WTC11 (cell line): ENCODE measurements around the gene ZBTB11. TPM values are rescaled to one million over a fixed set of nuclear protein-coding genes. Genes with fewer than 3 reads are reported as not detected.

Source experiments
- ATAC-seq: fragments of 200-7000 bp; cut with Tn5 transposase; 2 replicates; pipeline ENCODE4 v1.10.0; 2021; ENCODE audit warnings: mild to moderate bottlenecking, moderate library complexity
- CTCF ChIA-PET: fragments of 300-600 bp; sonication (Branson Sonifier 250); formaldehyde crosslinking; loops from one replicate; lab custom pipeline; 2021; ENCODE audit warnings: antibody characterized with exemption; lab: Charles Lee
- POLR2A ChIA-PET: fragments of 350-600 bp; sonication (Branson Sonifier 250); formaldehyde crosslinking; loops from one replicate; lab custom pipeline; 2021; ENCODE audit warnings: antibody characterized with exemption; lab: Charles Lee
- DNase-seq: peaks from one replicate; pipeline ENCODE4 v3.0.0; 2021; ENCODE audit warnings: low spot score
- H3K27ac Mint-ChIP-seq: 2 replicates; pipeline ENCODE4 v1.8.0; 2021; ENCODE audit warnings: mixed read lengths
- H3K27me3 Mint-ChIP-seq: 2 replicates; pipeline ENCODE4 v1.8.0; 2021; ENCODE audit warnings: low read depth, mild to moderate bottlenecking, moderate library complexity, mixed read lengths
- H3K36me3 Mint-ChIP-seq: 2 replicates; pipeline ENCODE4 v1.8.0; 2021; ENCODE audit warnings: mixed read lengths
- H3K4me1 Mint-ChIP-seq: 2 replicates; pipeline ENCODE4 v1.8.0; 2022; ENCODE audit warnings: mixed read lengths
- H3K4me3 Mint-ChIP-seq: 2 replicates; pipeline ENCODE4 v1.8.0; 2021; ENCODE audit warnings: mild to moderate bottlenecking, moderate library complexity, mixed read lengths
- H3K9me3 Mint-ChIP-seq: 2 replicates; pipeline ENCODE4 v1.8.0; 2021; ENCODE audit warnings: mixed read lengths
- AFF4 ChIP-seq: sonication (generic); formaldehyde crosslinking; IDR thresholded peaks from 2 replicates; pipeline ENCODE4 v1.8.1; 2023; ENCODE audit warnings: mild to moderate bottlenecking, missing genetic modification reagents, borderline replicate concordance
- ATF2 ChIP-seq: sonication (generic); formaldehyde crosslinking; IDR thresholded peaks from 2 replicates; pipeline ENCODE4 v1.8.1; 2022; ENCODE audit warnings: low read depth, missing genetic modification reagents, borderline replicate concordance
- ATF3 ChIP-seq: sonication (generic); formaldehyde crosslinking; conservative IDR thresholded peaks from 2 replicates; pipeline ENCODE4 v1.8.1; 2022; ENCODE audit warnings: mild to moderate bottlenecking, missing genetic modification reagents
- CDX4 ChIP-seq: fragments of 250-450 bp; sonication (Bioruptor Pico); IDR thresholded peaks from 2 replicates; pipeline ENCODE4 v1.9.0; 2021; ENCODE audit warnings: moderate library complexity, mild to moderate bottlenecking, inconsistent platforms, borderline replicate concordance
- CREB1 ChIP-seq: sonication (generic); formaldehyde crosslinking; IDR thresholded peaks from 2 replicates; pipeline ENCODE4 v1.8.0; 2023; ENCODE audit warnings: mild to moderate bottlenecking, missing genetic modification reagents
- FOXP4 ChIP-seq: sonication (generic); formaldehyde crosslinking; IDR thresholded peaks from 2 replicates; pipeline ENCODE4 v1.8.0; 2022; ENCODE audit warnings: mild to moderate bottlenecking, missing genetic modification reagents
- MAX ChIP-seq: sonication (generic); formaldehyde crosslinking; IDR thresholded peaks from 2 replicates; pipeline ENCODE4 v1.8.0; 2022; ENCODE audit warnings: mild to moderate bottlenecking, missing genetic modification reagents
- MXD4 ChIP-seq: fragments of 250-450 bp; sonication (Bioruptor Pico); IDR thresholded peaks from 2 replicates; pipeline ENCODE4 v1.8.0; 2021; ENCODE audit warnings: mild to moderate bottlenecking, moderate library complexity, borderline replicate concordance
- NFE2L1 ChIP-seq: sonication (generic); formaldehyde crosslinking; IDR thresholded peaks from 2 replicates; pipeline ENCODE4 v1.8.1; 2023; ENCODE audit warnings: missing genetic modification reagents
- OVOL2 ChIP-seq: fragments of 250-450 bp; sonication (Bioruptor Pico); IDR thresholded peaks from 2 replicates; pipeline ENCODE4 v1.9.0; 2021; ENCODE audit warnings: mild to moderate bottlenecking, borderline replicate concordance
- PREB ChIP-seq: sonication (generic); formaldehyde crosslinking; IDR thresholded peaks from 2 replicates; pipeline ENCODE4 v1.8.1; 2022; ENCODE audit warnings: mild to moderate bottlenecking, missing genetic modification reagents, moderate library complexity, borderline replicate concordance
- SMAD3 ChIP-seq: sonication (generic); formaldehyde crosslinking; IDR thresholded peaks from 2 replicates; pipeline ENCODE4 v1.8.0; 2022; ENCODE audit warnings: missing genetic modification reagents, mild to moderate bottlenecking, borderline replicate concordance
- TEAD4 ChIP-seq: sonication (generic); formaldehyde crosslinking; IDR thresholded peaks from 2 replicates; pipeline ENCODE4 v1.8.0; 2022; ENCODE audit warnings: mild to moderate bottlenecking, missing genetic modification reagents
- ZNF121 ChIP-seq: sonication (generic); formaldehyde crosslinking; IDR thresholded peaks from 2 replicates; pipeline ENCODE4 v1.8.0; 2023; ENCODE audit warnings: missing genetic modification reagents
- ZNF219 ChIP-seq: sonication (generic); formaldehyde crosslinking; IDR thresholded peaks from 2 replicates; pipeline ENCODE4 v1.8.0; 2023; ENCODE audit warnings: missing genetic modification reagents, mild to moderate bottlenecking, borderline replicate concordance
- ZNF423 ChIP-seq: fragments of 250-450 bp; sonication (Bioruptor Pico); IDR thresholded peaks from 2 replicates; pipeline ENCODE4 v2.1.2; 2022; ENCODE audit warnings: mild to moderate bottlenecking, moderate library complexity
- ZNF532 ChIP-seq: fragments of 250-450 bp; sonication (Bioruptor Pico); IDR thresholded peaks from 2 replicates; pipeline ENCODE4 v1.9.0; 2021; ENCODE audit warnings: mild to moderate bottlenecking, borderline replicate concordance
- ZNF671 ChIP-seq: fragments of 250-450 bp; sonication (Bioruptor Pico); IDR thresholded peaks from 2 replicates; pipeline ENCODE4 v1.8.0; 2021; ENCODE audit warnings: mild to moderate bottlenecking
- total RNA-seq: library from RNA; stranded (reverse); gene quantifications from 3 replicates; pipeline ENCODE4 v1.2.3, GENCODE V29; 2021

The ZBTB11 gene
- total RNA-seq, 1 experiment from 2014 or later, result 13.5 TPM

- Mint-ChIP-seq H3K4me1 (no peaks in the 10 kb centered on the region), H3K4me3 (no peak overlapping the region), H3K27ac (no peak overlapping the region), H3K9me3 (no peaks in the 10 kb centered on the region), H3K27me3 (no peaks in the 10 kb centered on the region), H3K36me3 (peaks cover 60% of the 10 kb centered on the region)
- no peak for DNase-seq
- CTCF ChIA-PET, result no interaction called here
- POLR2A ChIA-PET, result interaction anchor here (0.5 kb wide), 1 partner anchor 180 kb away, joined by 3 read pairs; no protein-coding TSS in a partner anchor
- TF ChIP-seq CREB1 (CRISPR knock-in tag) (no peak), OVOL2 (CRISPR knock-in tag) (no peak), MXD4 (CRISPR knock-in tag) (no peak)
- no peak for ATAC-seq
Observed at GRCh38 chr3:101665851-101666250, 11.1 kb downstream of the ZBTB11 start.

- no peak for DNase-seq
- CTCF ChIA-PET, result no interaction called here
Observed at GRCh38 chr3:101665357-101665756, 11.6 kb downstream of the ZBTB11 start.

More at GRCh38 chr3:101665357-101665756, 11.6 kb downstream of the ZBTB11 start:
- ATAC-seq, result no peak
- Mint-ChIP-seq H3K4me1 (no peaks in the 10 kb centered on the region), H3K4me3 (no peak overlapping the region), H3K27me3 (no peaks in the 10 kb centered on the region), H3K27ac (no peak overlapping the region), H3K9me3 (no peaks in the 10 kb centered on the region), H3K36me3 (peaks cover 63% of the 10 kb centered on the region)
- TF ChIP-seq PREB (CRISPR knock-in tag), result no peak
- TF ChIP-seq NFE2L1 (CRISPR knock-in tag), result no peak
- no peak for TF ChIP-seq SMAD3 (CRISPR knock-in tag)
- no peak for TF ChIP-seq ZNF671 (CRISPR knock-in tag)
- TF ChIP-seq MXD4 (CRISPR knock-in tag), result no peak
- TF ChIP-seq CDX4 (CRISPR knock-in tag), result no peak
- TF ChIP-seq ZNF121 (CRISPR knock-in tag), result no peak
- no peak for TF ChIP-seq TEAD4 (CRISPR knock-in tag)
- TF ChIP-seq MAX (CRISPR knock-in tag), result no peak
- no peak for TF ChIP-seq ATF3
- no peak for TF ChIP-seq ZNF532
- no peak for TF ChIP-seq ZNF219 (CRISPR knock-in tag)
- no peak for TF ChIP-seq AFF4
- no peak for TF ChIP-seq ZNF423 (CRISPR knock-in tag)
- TF ChIP-seq FOXP4 (CRISPR knock-in tag), result no peak
- no peak for TF ChIP-seq ATF2 (CRISPR knock-in tag)
- POLR2A ChIA-PET, result interaction anchor here (0.5 kb wide), 2 partner anchors 73 to 180 kb away, joined by 3 read pairs; no protein-coding TSS in a partner anchor
